Measurements from ENCODE around the gene ADAD1.
"Not testable (repeated sequence)": the region's sequence is repeated elsewhere in the genome, so short reads cannot be mapped to it uniquely, and the experiment has no call there.

The ADAD1 gene

GRCh38 chr4:122356317-122356808 lies 22.4 kb upstream of the ADAD1 start:
- TF ChIP-seq CTCF (conservative IDR thresholded peaks at IDR 0.05; ENCODE audit: low read depth, low read length) = no peak
- no peak for DNase-seq (ENCODE audit: low read depth)
- no peak overlapping the region for H3K4me3 ChIP-seq (ENCODE audit: low read length)

- no peak overlapping the region for H3K4me3 ChIP-seq (ENCODE audit: low read length)
- TF ChIP-seq CTCF (conservative IDR thresholded peaks at IDR 0.05; ENCODE audit: low read depth, low read length) = no peak
- DNase-seq (ENCODE audit: low read depth) = no peak
Measured at GRCh38 chr4:122360754-122361153, 18.1 kb upstream of the ADAD1 start.

GRCh38 chr4:122364700-122365404 lies 14.0 kb upstream of the ADAD1 start:
- no peak for DNase-seq (ENCODE audit: low read depth)
- no peak for TF ChIP-seq CTCF (conservative IDR thresholded peaks at IDR 0.05; ENCODE audit: low read depth, low read length)
- no peak overlapping the region for H3K4me3 ChIP-seq (ENCODE audit: low read length)

GRCh38 chr4:122368786-122369185 lies 10.0 kb upstream of the ADAD1 start:
- not testable (repeated sequence) for H3K4me3 ChIP-seq (ENCODE audit: low read length); DNase-seq (ENCODE audit: low read depth)

GRCh38 chr4:122377352-122377751 lies 1.5 kb upstream of the ADAD1 start:
- no peak for DNase-seq (ENCODE audit: low read depth)
- no peak overlapping the region for H3K4me3 ChIP-seq (ENCODE audit: low read length)
- TF ChIP-seq CTCF (conservative IDR thresholded peaks at IDR 0.05; ENCODE audit: low read depth, low read length) = no peak

- DNase-seq (ENCODE audit: low read depth) = no peak
- no peak for TF ChIP-seq CTCF (conservative IDR thresholded peaks at IDR 0.05; ENCODE audit: low read depth, low read length)
- no peak overlapping the region for H3K4me3 ChIP-seq (ENCODE audit: low read length)
Measured at GRCh38 chr4:122379239-122379638, 428 bp downstream of the ADAD1 start.

GRCh38 chr4:122383341-122383740 lies 4.5 kb downstream of the ADAD1 start:
- H3K4me3 ChIP-seq (ENCODE audit: low read length) = no peak overlapping the region
- no peak for DNase-seq (ENCODE audit: low read depth)
- no peak for TF ChIP-seq CTCF (conservative IDR thresholded peaks at IDR 0.05; ENCODE audit: low read depth, low read length)
